MM.1S (cell line): ENCODE measurements around the gene TRPV4.

Experiments used
- DNase-seq: peaks from one replicate; pipeline ENCODE4 v3.0.0-alpha.2; 2015
- H2AFZ ChIP-seq: fragments of 300-600 bp; sonication (generic); 2 replicates; pipeline ENCODE4 v1.6.0; 2016; ENCODE audit warnings: antibody characterized with exemption, low read length
- H3F3A ChIP-seq: fragments of 300-600 bp; sonication (generic); 2 replicates; pipeline ENCODE4 v1.6.1; 2016; ENCODE audit warnings: mild to moderate bottlenecking, antibody characterized with exemption, low read length, moderate library complexity, mixed read lengths; ENCODE audit not compliant: insufficient read depth
- H3K27ac ChIP-seq: fragments of 300-600 bp; sonication (generic); 2 replicates; pipeline ENCODE4 v1.5.1; 2016; ENCODE audit warnings: mild to moderate bottlenecking, low read length
- H3K27me3 ChIP-seq: fragments of 300-600 bp; sonication (generic); replicated peaks from 2 replicates; pipeline ENCODE4 v1.6.0; 2016; ENCODE audit warnings: low read length; ENCODE audit not compliant: insufficient read depth
- H3K36me3 ChIP-seq: fragments of 300-600 bp; sonication (generic); replicated peaks from 2 replicates; pipeline ENCODE4 v1.6.1; 2016; ENCODE audit warnings: mild to moderate bottlenecking, low read length, mixed read lengths; ENCODE audit not compliant: insufficient read depth
- H3K4me1 ChIP-seq: fragments of 300-600 bp; sonication (generic); 2 replicates; pipeline ENCODE4 v1.6.1; 2016; ENCODE audit warnings: low read length, mixed read lengths
- H3K4me2 ChIP-seq: fragments of 300-600 bp; sonication (generic); 2 replicates; pipeline ENCODE4 v1.6.0; 2016; ENCODE audit warnings: low read depth, low read length
- H3K4me3 ChIP-seq: fragments of 300-600 bp; sonication (generic); 2 replicates; pipeline ENCODE4 v1.5.1; 2016; ENCODE audit warnings: low read length, mixed read lengths
- H3K79me2 ChIP-seq: fragments of 300-600 bp; sonication (generic); 2 replicates; pipeline ENCODE4 v1.6.1; 2016; ENCODE audit warnings: mixed run types, low read length, mixed read lengths
- H3K9ac ChIP-seq: fragments of 300-600 bp; sonication (generic); 2 replicates; pipeline ENCODE4 v1.6.1; 2016; ENCODE audit warnings: low read length, mixed read lengths
- H3K9me2 ChIP-seq: fragments of 300-600 bp; sonication (generic); replicated peaks from 2 replicates; pipeline ENCODE4 v1.6.1; 2016; ENCODE audit warnings: mild to moderate bottlenecking, low read length, mixed read lengths; ENCODE audit not compliant: insufficient read depth
- H3K9me3 ChIP-seq: fragments of 300-600 bp; sonication (generic); replicated peaks from 2 replicates; pipeline ENCODE4 v1.6.1; 2016; ENCODE audit warnings: mild to moderate bottlenecking, low read length, mixed read lengths; ENCODE audit not compliant: insufficient read depth
- H4K20me1 ChIP-seq: fragments of 300-600 bp; sonication (generic); 2 replicates; pipeline ENCODE4 v1.6.1; 2016; ENCODE audit warnings: mild to moderate bottlenecking, low read length, moderate library complexity, mixed read lengths; ENCODE audit not compliant: insufficient read depth
- CTCF ChIP-seq: fragments of 300-600 bp; sonication (generic); IDR thresholded peaks from 2 replicates; pipeline ENCODE4 v1.5.1; 2016; ENCODE audit warnings: antibody characterized with exemption, low read length, mixed read lengths
- EZH2 ChIP-seq: fragments of 300-600 bp; sonication (generic); optimal IDR thresholded peaks from 2 replicates; pipeline ENCODE3; 2017; ENCODE audit warnings: low read depth, mild to moderate bottlenecking, antibody characterized with exemption, low read length, mixed read lengths
- EZH2phosphoT487 ChIP-seq: fragments of 300-600 bp; sonication (generic); IDR thresholded peaks from 2 replicates; pipeline ENCODE4 v1.6.1; 2018; ENCODE audit warnings: antibody characterized with exemption, low read length

Gene TRPV4

GRCh38 chr12:109743076-109743910 is 89.9 kb downstream of the TRPV4 start:
- no peak overlapping the region for H3K27ac ChIP-seq
- no peaks in the 10 kb centered on the region for H3K79me2 ChIP-seq
- no peak for DNase-seq
- H3K36me3 ChIP-seq, result no peaks in the 10 kb centered on the region
- no peaks in the 10 kb centered on the region for H3K27me3 ChIP-seq
- no peaks in the 10 kb centered on the region for H3F3A ChIP-seq
- no peak overlapping the region for H3K4me2 ChIP-seq
- H3K9me3 ChIP-seq, result no peaks in the 10 kb centered on the region
- no peak overlapping the region for H2AFZ ChIP-seq
- H4K20me1 ChIP-seq, result no peaks in the 10 kb centered on the region
- H3K4me3 ChIP-seq, result no peak overlapping the region
- TF ChIP-seq EZH2 (no peak), EZH2phosphoT487 (no peak), CTCF (no peak)
- no peaks in the 10 kb centered on the region for H3K4me1 ChIP-seq
- no peaks in the 10 kb centered on the region for H3K9me2 ChIP-seq
- no peak overlapping the region for H3K9ac ChIP-seq

- H3K36me3 ChIP-seq, result no peaks in the 10 kb centered on the region
- no peak overlapping the region for H3K4me3 ChIP-seq
- no peaks in the 10 kb centered on the region for H3K4me1 ChIP-seq
- H3K27ac ChIP-seq, result no peak overlapping the region
- no peak overlapping the region for H2AFZ ChIP-seq
- no peaks in the 10 kb centered on the region for H3K9me3 ChIP-seq
- no peaks in the 10 kb centered on the region for H3K9me2 ChIP-seq
- H3K9ac ChIP-seq, result no peak overlapping the region
- H3K79me2 ChIP-seq, result no peaks in the 10 kb centered on the region
- no peaks in the 10 kb centered on the region for H4K20me1 ChIP-seq
- no peaks in the 10 kb centered on the region for H3K27me3 ChIP-seq
- H3K4me2 ChIP-seq, result no peak overlapping the region
- no peak for DNase-seq
- H3F3A ChIP-seq, result no peaks in the 10 kb centered on the region
- TF ChIP-seq EZH2phosphoT487, result no peak
- no peak for TF ChIP-seq EZH2
- no peak for TF ChIP-seq CTCF
Measured at GRCh38 chr12:109741970-109742703, 91.1 kb downstream of the TRPV4 start.

- H3K27me3 ChIP-seq, result no peaks in the 10 kb centered on the region
- no peaks in the 10 kb centered on the region for H3K9me2 ChIP-seq
- H3K4me1 ChIP-seq, result no peaks in the 10 kb centered on the region
- no peaks in the 10 kb centered on the region for H3K9me3 ChIP-seq
- no peak overlapping the region for H2AFZ ChIP-seq
- H3K4me2 ChIP-seq, result no peak overlapping the region
- no peak for DNase-seq
- no peaks in the 10 kb centered on the region for H3K79me2 ChIP-seq
- no peak overlapping the region for H3K4me3 ChIP-seq
- no peak overlapping the region for H3K27ac ChIP-seq
- H3F3A ChIP-seq, result no peaks in the 10 kb centered on the region
- H4K20me1 ChIP-seq, result no peaks in the 10 kb centered on the region
- no peaks in the 10 kb centered on the region for H3K36me3 ChIP-seq
- H3K9ac ChIP-seq, result no peak overlapping the region
- TF ChIP-seq EZH2 (no peak), EZH2phosphoT487 (no peak), CTCF (no peak)
Measured at GRCh38 chr12:109741286-109741969, 91.8 kb downstream of the TRPV4 start.
